IPS-15b (cell line): ENCODE results near the gene SLC23A2.

Experiments
- H3K27me3 ChIP-seq: one replicate; pipeline ENCODE4 v1.6.1; 2013; ENCODE audit warnings: low read length; ENCODE audit not compliant: control insufficient read depth, insufficient read depth
- H3K36me3 ChIP-seq: one replicate; pipeline ENCODE4 v1.6.1; 2013; ENCODE audit warnings: low read length; ENCODE audit not compliant: control insufficient read depth, insufficient read depth
- H3K4me1 ChIP-seq: one replicate; pipeline ENCODE4 v1.6.1; 2013; ENCODE audit warnings: mild to moderate bottlenecking, low read length; ENCODE audit not compliant: control insufficient read depth, insufficient read depth
- H3K4me3 ChIP-seq: one replicate; pipeline ENCODE4 v1.5.1; 2013; ENCODE audit warnings: low read depth, low read length
- H3K9ac ChIP-seq: one replicate; pipeline ENCODE4 v1.6.1; 2013; ENCODE audit warnings: low read depth, mild to moderate bottlenecking, low read length
- H3K9me3 ChIP-seq: one replicate; pipeline ENCODE4 v1.6.1; 2013; ENCODE audit warnings: mild to moderate bottlenecking, low read length; ENCODE audit not compliant: control insufficient read depth, insufficient read depth

Gene SLC23A2

DNA sequence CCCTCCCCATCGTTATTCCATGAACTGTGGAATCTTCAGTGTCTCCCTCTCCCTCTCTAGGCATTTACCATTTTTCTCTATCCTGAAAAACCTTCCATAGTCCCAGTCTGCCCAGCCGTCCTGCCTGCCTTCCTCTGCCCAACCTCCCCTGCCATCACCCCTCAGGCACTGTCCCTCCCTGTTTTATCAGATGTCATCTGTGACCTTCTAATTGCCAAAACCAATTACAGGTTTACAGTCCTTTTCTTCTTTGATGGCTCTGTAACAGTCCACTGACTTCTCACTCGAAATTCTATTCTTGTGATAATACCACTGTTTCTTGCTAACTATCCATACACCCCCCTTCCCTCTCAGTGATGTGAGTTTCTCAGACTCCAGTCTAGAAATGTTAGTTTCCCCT is 2.3 kb upstream of the SLC23A2 start:
- Histone ChIP-seq H3K4me1 (peaks cover 11% of the 10 kb centered on the region), H3K36me3 (no peaks in the 10 kb centered on the region), H3K9me3 (no peaks in the 10 kb centered on the region), H3K4me3 (no peak overlapping the region), H3K9ac (no peak overlapping the region), H3K27me3 (peaks cover 10% of the 10 kb centered on the region)

DNA sequence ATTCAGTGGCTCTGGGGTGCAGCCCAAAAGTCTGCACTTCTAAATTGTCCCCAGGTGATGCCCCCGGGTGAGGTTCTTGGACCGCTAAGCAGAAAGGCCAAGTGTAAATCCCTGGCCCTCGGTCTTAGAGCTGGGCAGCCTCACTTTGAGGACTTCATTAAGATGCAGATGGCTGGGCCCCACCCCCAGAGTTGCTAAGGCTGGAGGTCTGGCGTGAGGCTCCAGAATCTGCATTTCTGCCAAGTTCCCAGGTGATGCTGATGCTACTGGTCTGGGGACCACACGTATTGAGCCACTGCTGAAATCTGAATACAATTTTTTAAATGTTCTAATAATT is 735 bp upstream of the SLC23A2 start:
- peaks cover 14% of the 10 kb centered on the region for H3K4me1 ChIP-seq
- H3K4me3 ChIP-seq: peak overlapping the region; percentile 91
- no peaks in the 10 kb centered on the region for H3K36me3 ChIP-seq
- peaks cover 10% of the 10 kb centered on the region for H3K27me3 ChIP-seq
- H3K9me3 ChIP-seq: no peaks in the 10 kb centered on the region
- H3K9ac ChIP-seq: no peak overlapping the region

DNA sequence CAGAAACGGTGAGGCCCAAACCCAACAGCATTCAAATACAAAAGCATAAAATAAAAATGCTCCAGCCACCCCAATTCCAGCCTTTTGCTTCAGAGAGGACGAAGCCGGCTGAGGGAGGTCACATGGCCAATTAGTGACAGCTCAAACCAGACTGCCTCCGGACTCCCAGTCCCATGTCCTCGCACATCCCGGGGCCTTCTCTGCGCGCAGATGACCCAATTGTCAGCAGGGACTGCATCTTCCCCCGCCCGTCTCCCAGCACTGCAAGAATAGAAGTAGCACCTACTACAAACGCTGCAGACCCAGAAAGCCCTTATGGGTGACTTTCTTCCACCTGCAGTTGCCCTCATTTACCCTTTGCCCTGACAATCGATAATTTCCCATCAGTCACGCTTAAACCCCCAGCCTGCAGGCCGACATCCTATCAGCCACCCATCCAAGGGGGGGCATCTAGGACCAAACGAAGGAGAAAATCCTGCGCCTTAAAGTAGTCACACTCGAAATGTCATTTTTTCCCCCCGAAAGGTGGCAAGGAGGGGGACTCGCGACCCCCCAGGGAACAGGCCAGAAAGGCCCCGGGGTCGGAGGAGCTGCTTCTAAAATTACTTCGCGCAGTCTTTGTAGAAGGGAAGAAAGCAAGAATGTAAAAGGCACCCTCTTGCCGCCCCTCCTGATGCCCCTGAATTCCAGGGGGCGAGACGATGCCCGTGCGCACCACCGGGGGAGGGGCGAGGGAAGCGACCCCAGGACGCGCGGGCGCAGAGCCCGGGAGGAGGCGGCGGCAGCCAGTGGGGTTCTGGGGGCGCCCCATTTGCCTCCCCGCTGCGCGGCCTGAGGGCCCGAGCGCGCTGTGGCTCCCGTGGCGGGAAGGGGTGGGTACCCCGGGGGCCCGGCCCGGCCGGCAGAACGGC is 792 bp downstream of the SLC23A2 start:
- Histone ChIP-seq H3K27me3 (peaks cover 10% of the 10 kb centered on the region), H3K4me3 (peak overlapping the region; percentile 73), H3K36me3 (no peaks in the 10 kb centered on the region), H3K9me3 (no peaks in the 10 kb centered on the region), H3K4me1 (peaks cover 14% of the 10 kb centered on the region), H3K9ac (no peak overlapping the region)

DNA sequence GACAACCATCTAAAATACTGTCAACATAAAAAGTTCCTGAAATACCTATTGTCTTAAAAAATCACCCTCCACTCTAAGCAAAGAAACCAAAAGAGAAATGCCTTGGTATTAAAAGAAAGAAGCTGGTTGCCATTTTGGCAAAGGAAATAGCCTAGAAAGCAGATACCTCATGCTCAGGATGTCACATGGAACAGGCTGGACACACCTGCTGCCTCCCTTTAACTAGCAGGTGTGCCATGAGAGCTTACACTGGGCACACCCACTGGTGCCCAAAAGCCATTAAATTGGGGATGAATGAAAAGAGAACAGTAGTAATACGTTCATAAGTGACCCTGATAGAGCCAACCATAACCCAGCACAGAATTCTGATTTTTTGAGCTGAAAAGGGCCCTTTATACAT is 1.5 kb downstream of the SLC23A2 start:
- Histone ChIP-seq H3K9ac (no peak overlapping the region), H3K36me3 (no peaks in the 10 kb centered on the region), H3K9me3 (no peaks in the 10 kb centered on the region), H3K27me3 (peaks cover 10% of the 10 kb centered on the region), H3K4me3 (peak overlapping the region; percentile 73), H3K4me1 (peaks cover 14% of the 10 kb centered on the region)

DNA sequence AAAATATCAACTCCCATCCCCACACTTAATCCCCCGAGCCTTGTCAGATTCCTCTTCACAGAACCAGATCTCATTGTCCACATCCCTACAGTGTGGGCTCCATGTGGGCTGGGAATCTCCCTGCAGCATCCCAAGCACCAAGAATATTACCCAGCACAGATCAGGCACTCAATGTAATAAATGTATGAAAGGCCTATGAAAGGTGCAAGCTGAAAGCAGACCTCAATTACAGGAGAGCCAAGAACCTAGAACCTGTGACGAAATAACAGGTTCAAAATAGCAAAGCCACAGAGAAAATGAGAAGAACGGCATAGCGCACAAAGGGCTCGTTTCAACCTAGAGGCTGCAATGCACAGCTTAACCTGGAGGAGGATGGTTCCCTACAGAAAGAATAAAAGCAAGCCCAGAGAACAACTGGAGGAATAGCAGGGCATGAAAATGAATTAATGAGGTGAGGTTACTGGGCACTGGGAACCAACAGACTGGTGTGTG is 3.1 kb downstream of the SLC23A2 start:
- Histone ChIP-seq H3K4me3 (no peak overlapping the region), H3K27me3 (peaks cover 10% of the 10 kb centered on the region), H3K4me1 (peaks cover 14% of the 10 kb centered on the region), H3K9ac (no peak overlapping the region), H3K9me3 (no peaks in the 10 kb centered on the region), H3K36me3 (no peaks in the 10 kb centered on the region)

DNA sequence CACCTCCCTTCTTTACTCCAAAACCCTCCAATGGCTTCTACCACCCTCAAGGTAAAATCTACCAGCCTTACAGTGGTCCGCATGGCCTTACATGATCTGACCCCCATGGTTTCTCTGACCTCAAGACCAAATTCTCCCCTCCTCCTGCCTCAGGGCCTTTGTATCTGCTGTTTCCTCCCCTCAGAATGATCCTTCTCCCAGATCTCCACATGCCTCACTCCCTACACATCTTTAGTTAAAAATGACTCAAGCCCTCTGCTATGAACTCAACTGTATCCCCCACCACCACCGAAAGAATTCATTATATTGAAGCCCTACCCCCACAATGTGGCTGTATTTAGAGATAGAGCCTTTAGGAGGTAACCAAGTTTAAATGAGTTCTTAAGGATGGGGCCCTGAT is 4.1 kb downstream of the SLC23A2 start:
- peaks cover 11% of the 10 kb centered on the region for H3K4me1 ChIP-seq
- no peaks in the 10 kb centered on the region for H3K36me3 ChIP-seq
- H3K9ac ChIP-seq: no peak overlapping the region
- no peak overlapping the region for H3K4me3 ChIP-seq
- H3K27me3 ChIP-seq: peaks cover 10% of the 10 kb centered on the region
- no peaks in the 10 kb centered on the region for H3K9me3 ChIP-seq

DNA sequence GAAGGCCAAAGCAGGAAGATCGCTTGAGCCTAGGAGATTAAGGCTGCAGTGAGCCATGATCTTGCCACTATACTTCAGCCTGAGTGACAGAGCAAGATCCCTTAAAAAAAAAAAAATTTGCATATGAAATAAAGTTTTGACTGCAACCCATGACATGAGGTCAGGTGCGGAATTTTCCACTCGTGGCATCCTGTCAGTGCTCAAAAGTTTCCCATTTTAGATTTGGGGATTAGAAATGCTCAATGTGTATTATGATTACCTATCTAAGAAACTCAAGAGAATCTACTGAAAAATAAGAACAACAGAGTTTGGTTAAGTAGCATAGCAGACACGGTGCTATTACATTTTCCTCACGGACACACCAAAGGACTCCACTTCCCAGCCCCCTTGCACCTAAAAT is 11.7 kb downstream of the SLC23A2 start:
- Histone ChIP-seq H3K9ac (no peak overlapping the region), H3K27me3 (no peaks in the 10 kb centered on the region), H3K4me1 (peaks cover 5% of the 10 kb centered on the region), H3K36me3 (no peaks in the 10 kb centered on the region), H3K9me3 (no peaks in the 10 kb centered on the region), H3K4me3 (no peak overlapping the region)

DNA sequence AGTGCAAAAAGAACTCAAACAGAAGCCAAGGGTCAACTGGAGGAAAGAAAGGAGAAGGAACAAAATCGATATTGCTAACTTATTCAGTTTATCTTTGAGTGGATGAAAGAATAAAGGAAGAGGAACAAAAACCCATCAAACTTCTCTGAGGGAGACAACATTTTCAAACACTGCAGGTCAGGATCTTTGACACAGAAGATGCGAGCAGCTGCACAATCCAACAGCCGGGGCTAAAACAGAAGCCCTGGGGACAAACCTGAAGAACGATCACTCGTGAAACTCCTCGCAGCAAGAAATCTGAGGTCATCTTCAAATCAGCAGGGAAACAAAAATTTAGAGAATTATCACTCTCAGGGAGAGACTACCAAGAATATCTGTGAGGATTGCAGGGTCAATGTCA is 14.2 kb downstream of the SLC23A2 start:
- no peak overlapping the region for H3K9ac ChIP-seq

DNA sequence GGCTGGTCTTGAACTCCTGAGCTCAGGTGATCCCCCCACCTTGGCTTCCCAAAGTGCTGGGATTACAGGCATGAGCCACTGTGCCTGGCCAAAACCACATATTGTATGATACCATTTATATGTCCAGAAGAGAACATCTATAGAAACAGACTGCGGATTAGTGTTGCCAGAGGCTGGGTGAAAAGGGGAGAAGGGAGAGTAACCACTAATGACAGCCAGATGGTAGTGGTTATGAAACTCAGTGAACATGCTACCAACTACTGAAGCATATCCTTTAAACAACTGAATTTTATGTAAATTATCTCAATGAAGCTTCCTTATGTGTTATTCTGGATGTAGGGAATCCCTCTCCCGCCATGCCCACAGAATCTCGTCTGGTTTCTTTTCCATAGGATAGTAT is 15.7 kb downstream of the SLC23A2 start:
- Histone ChIP-seq H3K4me3 (no peak overlapping the region), H3K4me1 (peaks cover 5% of the 10 kb centered on the region), H3K27me3 (no peaks in the 10 kb centered on the region)

More for the DNA sequence above, 14.2 kb downstream of the SLC23A2 start:
- Histone ChIP-seq H3K9me3 (no peaks in the 10 kb centered on the region), H3K36me3 (no peaks in the 10 kb centered on the region), H3K27me3 (no peaks in the 10 kb centered on the region), H3K4me1 (peaks cover 5% of the 10 kb centered on the region), H3K4me3 (no peak overlapping the region)

DNA sequence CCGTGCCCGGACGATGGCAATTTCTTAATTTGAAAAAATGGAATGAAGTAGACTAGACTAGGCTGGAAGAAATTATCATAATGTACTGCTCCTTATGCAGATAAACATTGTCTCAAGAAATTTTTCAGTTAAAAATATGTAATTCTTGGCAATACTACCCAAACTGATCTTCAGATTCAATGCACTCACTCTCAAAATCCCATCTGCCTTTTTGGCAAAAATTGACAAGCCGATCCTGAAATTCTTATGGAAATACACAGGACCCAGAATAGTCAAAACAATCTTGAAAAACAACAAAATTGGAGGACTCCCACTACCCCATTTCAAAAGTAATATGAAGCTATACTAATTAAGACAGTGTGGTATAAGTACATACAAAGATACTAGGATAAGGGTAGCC is 19.0 kb downstream of the SLC23A2 start:
- Histone ChIP-seq H3K4me1 (peaks cover 8% of the 10 kb centered on the region), H3K4me3 (no peak overlapping the region), H3K27me3 (no peaks in the 10 kb centered on the region), H3K9me3 (no peaks in the 10 kb centered on the region), H3K36me3 (no peaks in the 10 kb centered on the region), H3K9ac (no peak overlapping the region)

More for the DNA sequence above, 15.7 kb downstream of the SLC23A2 start:
- no peaks in the 10 kb centered on the region for H3K9me3 ChIP-seq
- no peaks in the 10 kb centered on the region for H3K36me3 ChIP-seq
- no peak overlapping the region for H3K9ac ChIP-seq

DNA sequence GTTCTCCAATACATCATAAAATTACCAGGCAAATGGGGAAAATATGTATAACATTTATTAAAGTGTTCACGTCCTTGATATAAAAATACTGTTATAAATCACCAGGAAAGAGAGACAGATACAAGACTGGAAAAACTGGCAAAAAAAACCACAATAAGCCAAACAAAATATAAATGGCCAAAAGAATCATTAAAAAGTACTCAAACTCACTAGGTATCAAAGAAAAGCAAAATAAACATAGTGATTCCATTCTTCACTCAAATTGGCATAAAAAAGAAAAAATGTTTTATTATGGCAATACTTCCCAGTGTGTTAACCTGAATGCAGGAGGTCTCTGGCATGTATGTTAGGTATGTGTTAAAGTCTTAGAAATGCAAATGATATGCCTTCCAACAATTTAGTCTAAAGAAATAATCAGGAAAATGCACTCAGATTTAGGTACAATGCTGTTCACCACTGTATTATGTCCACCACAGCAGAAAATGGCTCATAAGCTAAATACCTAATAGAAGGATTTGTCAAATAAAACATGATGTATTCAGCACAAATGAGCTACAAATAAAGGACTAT is 21.4 kb downstream of the SLC23A2 start:
- Histone ChIP-seq H3K36me3 (no peaks in the 10 kb centered on the region), H3K9me3 (no peaks in the 10 kb centered on the region), H3K4me3 (no peak overlapping the region), H3K27me3 (no peaks in the 10 kb centered on the region), H3K9ac (no peak overlapping the region), H3K4me1 (peaks cover 6% of the 10 kb centered on the region)
